ENCODE measurements around the gene SUMO2.
"Not testable (repeated sequence)": the region's sequence is repeated elsewhere in the genome, so short reads cannot be mapped to it uniquely, and the experiment has no call there.

SUMO2 gene

GRCh38 chr17:75225016-75225415 is 42.3 kb upstream of the SUMO2 start:
- TF ChIP-seq, protein P1, sequence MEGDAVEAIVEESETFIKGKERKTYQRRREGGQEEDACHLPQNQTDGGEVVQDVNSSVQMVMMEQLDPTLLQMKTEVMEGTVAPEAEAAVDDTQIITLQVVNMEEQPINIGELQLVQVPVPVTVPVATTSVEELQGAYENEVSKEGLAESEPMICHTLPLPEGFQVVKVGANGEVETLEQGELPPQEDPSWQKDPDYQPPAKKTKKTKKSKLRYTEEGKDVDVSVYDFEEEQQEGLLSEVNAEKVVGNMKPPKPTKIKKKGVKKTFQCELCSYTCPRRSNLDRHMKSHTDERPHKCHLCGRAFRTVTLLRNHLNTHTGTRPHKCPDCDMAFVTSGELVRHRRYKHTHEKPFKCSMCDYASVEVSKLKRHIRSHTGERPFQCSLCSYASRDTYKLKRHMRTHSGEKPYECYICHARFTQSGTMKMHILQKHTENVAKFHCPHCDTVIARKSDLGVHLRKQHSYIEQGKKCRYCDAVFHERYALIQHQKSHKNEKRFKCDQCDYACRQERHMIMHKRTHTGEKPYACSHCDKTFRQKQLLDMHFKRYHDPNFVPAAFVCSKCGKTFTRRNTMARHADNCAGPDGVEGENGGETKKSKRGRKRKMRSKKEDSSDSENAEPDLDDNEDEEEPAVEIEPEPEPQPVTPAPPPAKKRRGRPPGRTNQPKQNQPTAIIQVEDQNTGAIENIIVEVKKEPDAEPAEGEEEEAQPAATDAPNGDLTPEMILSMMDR (IDR thresholded peaks at IDR 0.05; ENCODE audit: low read depth, low read length, missing control alignments) = no peak
- no peak for DNase-seq (ENCODE audit: low read depth)
- in situ Hi-C loops (cut with HindIII; ENCODE audit: low sequenced_read_pairs) = no loop called here
- H3K4me3 ChIP-seq (ENCODE audit: low read depth, low read length) = no peak overlapping the region

DNA sequence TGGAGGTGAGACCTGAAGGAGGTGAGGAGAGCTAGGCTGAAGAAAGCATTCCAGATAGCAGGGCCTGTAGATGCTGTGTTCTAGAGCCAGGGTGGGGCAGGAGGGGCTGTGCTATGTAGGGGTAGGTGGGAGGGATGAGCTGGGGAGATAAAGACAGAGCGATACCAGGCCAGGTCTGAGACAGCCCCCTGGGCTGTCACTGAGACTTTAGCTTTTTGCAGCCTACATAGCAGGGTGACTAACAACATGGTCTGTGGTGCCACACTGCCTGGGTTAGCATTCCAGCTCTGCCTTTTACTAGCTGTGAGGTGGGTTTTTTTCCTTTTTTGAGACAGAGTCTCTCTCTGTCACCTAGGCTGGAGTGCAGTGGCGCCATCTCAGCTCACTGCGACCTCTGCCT is 37.1 kb upstream of the SUMO2 start:
- in situ Hi-C loops (cut with HindIII; ENCODE audit: low sequenced_read_pairs) = no loop called here
- no peak for DNase-seq (ENCODE audit: low read depth)
- no peak overlapping the region for H3K4me3 ChIP-seq (ENCODE audit: low read depth, low read length)
- TF ChIP-seq, protein P1 (IDR thresholded peaks at IDR 0.05; ENCODE audit: low read depth, low read length, missing control alignments) = no peak

DNA sequence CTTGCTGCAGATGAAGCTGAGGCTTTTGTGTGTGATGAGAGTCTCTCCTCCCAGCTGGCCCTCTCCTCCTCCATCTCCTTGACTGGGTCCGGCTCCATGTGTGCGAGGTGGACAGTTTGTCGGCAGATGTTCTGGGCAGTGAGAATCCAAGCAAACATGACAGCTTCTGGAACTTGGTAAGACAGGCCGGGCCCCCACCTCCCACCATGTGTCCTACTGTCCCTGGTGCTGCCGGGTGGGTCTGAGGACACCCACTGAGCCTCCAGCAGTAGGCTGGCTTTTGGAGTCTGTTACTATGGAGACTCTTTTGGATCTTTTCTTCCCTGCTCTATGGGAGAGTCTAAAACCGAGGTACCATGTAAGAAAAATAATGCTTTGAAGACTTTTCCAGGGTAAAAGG is 35.4 kb upstream of the SUMO2 start:
- in situ Hi-C loops (cut with HindIII; ENCODE audit: low sequenced_read_pairs) = no loop called here
- TF ChIP-seq, protein P1 (IDR thresholded peaks at IDR 0.05; ENCODE audit: low read depth, low read length, missing control alignments) = no peak
- DNase-seq (ENCODE audit: low read depth) = no peak
- no peak overlapping the region for H3K4me3 ChIP-seq (ENCODE audit: low read depth, low read length)

GRCh38 chr17:75209061-75209460 is 26.3 kb upstream of the SUMO2 start:
- DNase-seq (ENCODE audit: low read depth) = no peak

GRCh38 chr17:75208161-75208560 is 25.4 kb upstream of the SUMO2 start:
- no peak for DNase-seq (ENCODE audit: low read depth)
- no peak overlapping the region for H3K4me3 ChIP-seq (ENCODE audit: low read depth, low read length)
- in situ Hi-C loops (cut with HindIII; ENCODE audit: low sequenced_read_pairs) = no loop called here
- TF ChIP-seq, protein P1 (IDR thresholded peaks at IDR 0.05; ENCODE audit: low read depth, low read length, missing control alignments) = no peak

More at GRCh38 chr17:75209061-75209460, 26.3 kb upstream of the SUMO2 start:
- TF ChIP-seq, protein P1 (IDR thresholded peaks at IDR 0.05; ENCODE audit: low read depth, low read length, missing control alignments) = no peak
- no peak overlapping the region for H3K4me3 ChIP-seq (ENCODE audit: low read depth, low read length)
- in situ Hi-C loops (cut with HindIII; ENCODE audit: low sequenced_read_pairs) = no loop called here

- in situ Hi-C loops (cut with HindIII; ENCODE audit: low sequenced_read_pairs) = no loop called here
Measured at GRCh38 chr17:75207760-75208159, 25.0 kb upstream of the SUMO2 start.

DNA sequence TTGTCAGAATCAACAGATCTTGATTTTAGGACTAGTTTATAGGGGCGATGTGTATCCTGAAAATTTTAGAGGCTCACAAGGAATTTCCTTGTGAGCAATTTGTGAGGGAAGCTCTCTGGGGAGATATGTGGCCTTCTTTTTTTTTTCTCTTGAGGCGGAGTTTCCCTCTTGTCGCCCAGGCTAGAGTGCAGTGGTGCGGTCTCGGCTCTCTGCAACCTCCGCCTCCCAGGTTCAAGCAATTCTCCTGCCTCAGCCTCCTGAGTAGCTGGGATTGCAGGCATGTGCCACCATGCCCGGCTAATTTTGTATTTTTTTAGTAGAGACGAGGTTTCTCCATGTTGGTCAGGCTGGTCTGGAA is 24.3 kb upstream of the SUMO2 start:
- H3K4me3 ChIP-seq (ENCODE audit: low read depth, low read length); DNase-seq (ENCODE audit: low read depth); in situ Hi-C loops (cut with HindIII; ENCODE audit: low sequenced_read_pairs): not testable (repeated sequence)

More at GRCh38 chr17:75207760-75208159, 25.0 kb upstream of the SUMO2 start:
- no peak overlapping the region for H3K4me3 ChIP-seq (ENCODE audit: low read depth, low read length)
- TF ChIP-seq, protein P1 (IDR thresholded peaks at IDR 0.05; ENCODE audit: low read depth, low read length, missing control alignments) = no peak
- no peak for DNase-seq (ENCODE audit: low read depth)

Measured in astrocyte of the cerebellum (primary cell).